OCI-LY7 (cell line): ENCODE measurements around the gene CETN1. TPM values are rescaled to one million over a fixed set of nuclear protein-coding genes. Genes with fewer than 3 reads are reported as not detected.

Experiments used
- BruUV-seq: library from RNA; stranded (reverse); fragments of 400-500 nt; replicated peaks from 2 replicates; lab custom pipeline; 2021; lab: Mats Ljungman, UMichigan
- CTCF ChIA-PET: fragments of 300-600 bp; sonication (Branson Sonifier 250); formaldehyde crosslinking; loops from one replicate; lab custom pipeline; 2022; ENCODE audit warnings: antibody characterized with exemption; ENCODE audit not compliant: unreplicated experiment; lab: Charles Lee
- POLR2A ChIA-PET: fragments of 300-600 bp; sonication (Branson Sonifier 250); formaldehyde crosslinking; loops from one replicate; lab custom pipeline; 2022; ENCODE audit warnings: antibody characterized with exemption; lab: Charles Lee
- DNase-seq: peaks from one replicate; pipeline ENCODE4 v3.0.0-alpha.2; 2015; ENCODE audit warnings: low spot score
- H2AFZ ChIP-seq: fragments of 200-600 bp; sonication (generic), shearing (Covaris generic); 2 replicates; pipeline ENCODE4 v1.6.1; 2014; ENCODE audit warnings: mild to moderate bottlenecking, antibody characterized with exemption, low read length, moderate library complexity
- H3K27ac ChIP-seq: fragments of 200-600 bp; sonication (generic); 2 replicates; pipeline ENCODE4 v1.5.1; 2014; ENCODE audit warnings: mixed run types, low read depth, mild to moderate bottlenecking, moderate library complexity, low read length, inconsistent platforms; ENCODE audit not compliant: poor library complexity, severe bottlenecking
- H3K36me3 ChIP-seq: fragments of 200-600 bp; sonication (generic); 2 replicates; pipeline ENCODE4 v1.6.1; 2014; ENCODE audit warnings: mild to moderate bottlenecking, antibody characterized with exemption, low read length, moderate library complexity, mixed read lengths; ENCODE audit not compliant: insufficient read depth
- H3K4me1 ChIP-seq: fragments of 200-600 bp; sonication (generic); 2 replicates; pipeline ENCODE4 v1.5.1; 2014; ENCODE audit warnings: mild to moderate bottlenecking, low read length; ENCODE audit not compliant: insufficient read depth, poor library complexity, severe bottlenecking
- H3K4me2 ChIP-seq: fragments of 200-600 bp; sonication (generic); 2 replicates; pipeline ENCODE4 v1.6.1; 2014; ENCODE audit warnings: mild to moderate bottlenecking, low read length
- H3K4me3 ChIP-seq: fragments of 200-600 bp; sonication (generic); 2 replicates; pipeline ENCODE4 v1.5.1; 2014; ENCODE audit warnings: mild to moderate bottlenecking, low read depth, low read length; ENCODE audit not compliant: poor library complexity, severe bottlenecking
- H3K79me2 ChIP-seq: fragments of 200-600 bp; sonication (generic); 2 replicates; pipeline ENCODE4 v1.6.1; 2016; ENCODE audit warnings: low read depth, mild to moderate bottlenecking, low read length, moderate library complexity, mixed read lengths; ENCODE audit not compliant: insufficient read depth
- H3K9me2 ChIP-seq: fragments of 200-600 bp; sonication (generic); 2 replicates; pipeline ENCODE4 v1.6.1; 2016; ENCODE audit warnings: mild to moderate bottlenecking, low read length, mixed read lengths; ENCODE audit not compliant: insufficient read depth
- H3K9me3 ChIP-seq: fragments of 200-600 bp; sonication (generic); 2 replicates; pipeline ENCODE4 v1.6.1; 2014; ENCODE audit warnings: mild to moderate bottlenecking, mixed run types, low read length, mixed read lengths
- H4K20me1 ChIP-seq: fragments of 200-600 bp; sonication (generic); 2 replicates; pipeline ENCODE4 v1.6.1; 2014; ENCODE audit warnings: mild to moderate bottlenecking, antibody characterized with exemption, low read length, moderate library complexity, mixed read lengths; ENCODE audit not compliant: insufficient read depth
- EZH2phosphoT487 ChIP-seq: fragments of 200-600 bp; sonication (generic); IDR thresholded peaks from 2 replicates; pipeline ENCODE4 v1.6.1; 2018; ENCODE audit warnings: low read depth, borderline replicate concordance, mild to moderate bottlenecking, mixed run types, antibody characterized with exemption, low read length, moderate library complexity, mixed read lengths
- intact Hi-C: fragments of 100-400 bp; cut with micrococcal nuclease; formaldehyde crosslinking; loops from one replicate; pipeline ENCODE4 v1.10.0; 2022; ENCODE audit not compliant: unreplicated experiment
- total RNA-seq, 2 experiments: library from RNA; depleted of rRNA in 1 of 2; stranded (reverse); fragments of >200 nt in 1 of 2; shearing (Covaris generic) in 1 of 2; gene quantifications; 2 replicates each; pipeline ENCODE4 v1.2.3, GENCODE V29; 2014 to 2022
- TF ChIP-seq, protein P1 (sequence below): fragments of 200-600 bp; sonication (generic); conservative IDR thresholded peaks from 2 replicates; pipeline ENCODE4 v1.5.1; 2014; ENCODE audit warnings: mild to moderate bottlenecking, antibody characterized with exemption, low read length, moderate library complexity, mixed read lengths

Gene CETN1
- total RNA-seq, 2 experiments from 2014 or later, result not detected

DNA sequence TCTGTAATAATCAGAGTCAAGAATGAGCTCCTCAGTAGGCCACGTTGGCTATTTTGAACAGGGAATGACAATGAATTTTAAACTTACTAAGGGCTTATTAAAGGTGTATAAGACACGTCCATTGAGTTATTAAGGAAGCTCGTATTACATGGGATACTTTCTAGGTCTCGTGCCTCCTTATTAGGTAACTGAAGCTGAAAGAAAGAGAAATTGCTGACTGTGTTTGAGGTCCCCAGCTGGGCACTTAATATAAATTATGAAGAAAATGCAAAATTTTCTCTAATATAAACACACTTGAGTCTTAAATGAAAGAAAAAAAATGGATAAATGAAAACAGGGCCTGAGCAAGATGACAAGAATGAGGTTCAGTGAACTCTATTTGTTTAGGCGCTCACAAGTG lies 38.4 kb downstream of the CETN1 start:
- H3K9me2 ChIP-seq, result no peaks in the 10 kb centered on the region
- no peak overlapping the region for H2AFZ ChIP-seq
- POLR2A ChIA-PET, result interaction anchor here (1.1 kb wide), 1 partner anchor 262 kb away, joined by 3 read pairs; no protein-coding TSS in a partner anchor
- TF ChIP-seq, protein P1, sequence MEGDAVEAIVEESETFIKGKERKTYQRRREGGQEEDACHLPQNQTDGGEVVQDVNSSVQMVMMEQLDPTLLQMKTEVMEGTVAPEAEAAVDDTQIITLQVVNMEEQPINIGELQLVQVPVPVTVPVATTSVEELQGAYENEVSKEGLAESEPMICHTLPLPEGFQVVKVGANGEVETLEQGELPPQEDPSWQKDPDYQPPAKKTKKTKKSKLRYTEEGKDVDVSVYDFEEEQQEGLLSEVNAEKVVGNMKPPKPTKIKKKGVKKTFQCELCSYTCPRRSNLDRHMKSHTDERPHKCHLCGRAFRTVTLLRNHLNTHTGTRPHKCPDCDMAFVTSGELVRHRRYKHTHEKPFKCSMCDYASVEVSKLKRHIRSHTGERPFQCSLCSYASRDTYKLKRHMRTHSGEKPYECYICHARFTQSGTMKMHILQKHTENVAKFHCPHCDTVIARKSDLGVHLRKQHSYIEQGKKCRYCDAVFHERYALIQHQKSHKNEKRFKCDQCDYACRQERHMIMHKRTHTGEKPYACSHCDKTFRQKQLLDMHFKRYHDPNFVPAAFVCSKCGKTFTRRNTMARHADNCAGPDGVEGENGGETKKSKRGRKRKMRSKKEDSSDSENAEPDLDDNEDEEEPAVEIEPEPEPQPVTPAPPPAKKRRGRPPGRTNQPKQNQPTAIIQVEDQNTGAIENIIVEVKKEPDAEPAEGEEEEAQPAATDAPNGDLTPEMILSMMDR, result no peak
- no peak for TF ChIP-seq EZH2phosphoT487
- H3K9me3 ChIP-seq, result no peaks in the 10 kb centered on the region
- H3K79me2 ChIP-seq, result no peaks in the 10 kb centered on the region
- no peak overlapping the region for H3K4me2 ChIP-seq
- intact Hi-C loops, result no loop called here
- no peaks in the 10 kb centered on the region for H4K20me1 ChIP-seq
- H3K27ac ChIP-seq, result no peak overlapping the region
- DNase-seq, result no peak
- H3K36me3 ChIP-seq, result no peaks in the 10 kb centered on the region
- no peak overlapping the region for H3K4me3 ChIP-seq
- no peaks in the 10 kb centered on the region for H3K4me1 ChIP-seq
- CTCF ChIA-PET, result interaction anchor here (0.8 kb wide), 1 partner anchor 223 kb away, joined by 3 read pairs; no protein-coding TSS in a partner anchor
- BruUV-seq, result no TSS peak

DNA sequence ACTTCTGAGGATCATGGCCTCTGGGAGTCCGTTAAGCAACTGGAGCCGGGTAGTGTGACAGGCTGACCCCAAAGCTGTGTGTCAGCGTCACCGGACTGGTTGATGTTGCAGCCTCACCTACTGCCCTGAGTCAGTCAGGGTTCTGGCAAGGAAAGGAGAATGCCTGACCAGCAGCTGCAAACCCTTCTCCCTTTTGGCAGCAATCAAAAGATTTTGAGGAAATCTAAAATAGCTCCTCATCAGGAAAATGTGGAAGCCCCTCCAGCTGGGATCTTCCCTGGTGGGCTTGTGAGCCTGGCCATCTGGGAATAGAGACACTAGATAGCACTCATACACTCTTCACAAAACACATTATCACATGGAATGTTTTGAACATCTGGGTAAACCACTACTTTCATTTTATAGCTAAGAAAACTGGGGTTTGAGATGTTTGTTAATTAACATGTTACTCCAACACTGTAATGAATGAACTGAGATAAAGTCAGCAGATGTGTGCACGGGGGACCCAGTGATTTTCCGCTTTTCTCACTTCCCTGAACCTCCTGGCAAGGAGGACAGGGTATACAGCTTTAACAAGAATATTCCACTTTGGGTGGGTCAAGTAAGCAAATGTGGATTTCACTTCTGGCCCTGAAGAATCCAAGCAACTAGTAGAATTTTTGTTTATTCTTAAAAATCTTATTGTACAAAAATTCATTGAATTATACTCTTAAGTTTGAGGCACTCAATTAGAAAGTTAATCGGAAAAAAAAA lies 41.3 kb downstream of the CETN1 start:
- TF ChIP-seq EZH2phosphoT487, result no peak
- TF ChIP-seq, protein P1, result no peak
- Histone ChIP-seq H2AFZ (no peak overlapping the region), H4K20me1 (no peaks in the 10 kb centered on the region), H3K9me2 (no peaks in the 10 kb centered on the region), H3K4me1 (no peaks in the 10 kb centered on the region), H3K27ac (no peak overlapping the region), H3K9me3 (no peaks in the 10 kb centered on the region), H3K79me2 (no peaks in the 10 kb centered on the region), H3K36me3 (no peaks in the 10 kb centered on the region), H3K4me2 (no peak overlapping the region), H3K4me3 (no peak overlapping the region)
- no TSS peak for BruUV-seq
- DNase-seq, result no peak
- POLR2A ChIA-PET, result no interaction called here
- CTCF ChIA-PET, result interaction anchor here (0.6 kb wide), 1 partner anchor 209 kb away, joined by 3 read pairs; no protein-coding TSS in a partner anchor
- intact Hi-C loops, result no loop called here

DNA sequence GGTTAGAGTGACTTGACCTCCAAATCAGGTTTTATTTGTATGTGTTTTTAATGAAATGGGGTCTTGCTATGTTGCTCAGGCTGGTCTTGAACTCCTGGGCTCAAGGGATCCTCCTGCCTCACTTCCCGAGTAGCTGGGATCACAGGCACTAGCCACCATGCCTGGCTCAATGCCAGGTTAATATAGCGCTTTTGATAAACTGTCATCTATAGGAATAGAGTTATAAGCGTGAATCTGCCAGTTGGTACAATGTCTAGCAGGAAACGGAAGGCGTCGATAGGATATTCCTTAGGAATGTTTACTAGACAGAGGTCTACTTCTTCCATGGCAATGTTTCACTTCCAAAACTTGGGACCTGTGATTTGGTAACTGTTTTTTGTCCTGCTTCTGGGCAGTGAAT lies 42.1 kb downstream of the CETN1 start:
- ChIA-PET CTCF (no interaction called here), POLR2A (no interaction called here)
- intact Hi-C loops, result no loop called here
- TF ChIP-seq, protein P1, result no peak
- no peak for TF ChIP-seq EZH2phosphoT487
- H3K4me3 ChIP-seq, result no peak overlapping the region
- H3K79me2 ChIP-seq, result no peaks in the 10 kb centered on the region
- no peaks in the 10 kb centered on the region for H3K4me1 ChIP-seq
- H3K27ac ChIP-seq, result no peak overlapping the region
- H4K20me1 ChIP-seq, result no peaks in the 10 kb centered on the region
- H3K36me3 ChIP-seq, result no peaks in the 10 kb centered on the region
- no peak overlapping the region for H3K4me2 ChIP-seq
- H3K9me2 ChIP-seq, result no peaks in the 10 kb centered on the region
- no peak overlapping the region for H2AFZ ChIP-seq
- H3K9me3 ChIP-seq, result no peaks in the 10 kb centered on the region
- BruUV-seq, result no TSS peak
- DNase-seq, result no peak
